Fibroblast of lung (primary cell): Measurements from ENCODE around the gene ACSM5.
"Not testable (repeated sequence)": the region's sequence is repeated elsewhere in the genome, so short reads cannot be mapped to it uniquely, and the experiment has no call there.

Source experiments
- CTCF ChIP-seq, 2 donors: IDR thresholded peaks in 1 of 2; conservative IDR thresholded peaks in 1 of 2; 1 replicate in 1 of 2; 2 replicates in 1 of 2; pipeline ENCODE4 v1.5.1; 2011 to 2012; ENCODE audit warnings: low read length in 2 of 2, control low read depth in 1 of 2, inconsistent platforms in 1 of 2, low read depth in 1 of 2, mild to moderate bottlenecking in 1 of 2
- EZH2 ChIP-seq: IDR thresholded peaks from 2 replicates; pipeline ENCODE4 v1.5.1; 2012; ENCODE audit warnings: low read length, control low read depth, mild to moderate bottlenecking; ENCODE audit errors: missing control alignments

GRCh38 chr16:20429499-20429898 lies 20.2 kb downstream of the ACSM5 start:
- not testable (repeated sequence) for TF ChIP-seq CTCF (conservative IDR thresholded peaks at IDR 0.05 in 1 of 2, IDR thresholded peaks at IDR 0.05 in 1 of 2; ENCODE audit: low read depth in 1 of 2, low read length in 2 of 2); EZH2
